NCI-H2196 treated with DMSO at 0.1 percent for 48 hours (cell line): ENCODE results near the gene ADAM19.
A peak's percentile ranks its signal among the peaks of the same experiment; 100 is the strongest.
"Not testable (repeated sequence)": the region's sequence is repeated elsewhere in the genome, so short reads cannot be mapped to it uniquely, and the experiment has no call there.

Source experiments
- DNase-seq: peaks from one replicate; lab custom pipeline; 2025; ENCODE audit not compliant: unreplicated experiment; lab: John Stamatoyannopoulos, UW

Gene ADAM19

DNA sequence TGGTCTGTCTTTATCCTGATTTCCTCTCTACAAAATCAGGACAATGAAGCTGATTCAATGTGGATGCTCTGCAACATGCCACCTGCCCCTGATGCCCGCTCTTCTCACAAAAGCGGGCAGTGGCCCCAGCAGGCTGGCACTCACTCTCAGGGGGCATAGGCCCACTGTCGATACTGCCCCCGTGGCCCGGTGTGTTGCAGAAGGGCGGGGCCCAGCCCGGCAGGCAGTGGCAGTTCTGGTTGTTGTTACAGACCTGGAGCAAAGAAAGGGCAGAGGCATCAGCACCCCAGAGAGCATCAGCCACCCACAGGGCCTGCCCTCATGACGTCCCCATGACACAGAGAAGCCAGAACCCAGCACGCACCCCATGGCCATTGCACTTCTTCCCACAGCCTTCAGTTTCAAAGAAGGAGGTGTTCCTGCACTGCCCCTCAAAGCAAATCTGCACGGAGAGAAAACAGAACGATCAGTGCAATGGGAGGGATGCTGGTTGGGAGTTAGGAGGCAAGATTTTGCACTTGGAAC, 84.0 kb downstream of the ADAM19 start:
- DNase-seq, result no peak

- DNase-seq, result no peak
Measured at GRCh38 chr5:157487358-157487757, 88.2 kb downstream of the ADAM19 start.

DNA sequence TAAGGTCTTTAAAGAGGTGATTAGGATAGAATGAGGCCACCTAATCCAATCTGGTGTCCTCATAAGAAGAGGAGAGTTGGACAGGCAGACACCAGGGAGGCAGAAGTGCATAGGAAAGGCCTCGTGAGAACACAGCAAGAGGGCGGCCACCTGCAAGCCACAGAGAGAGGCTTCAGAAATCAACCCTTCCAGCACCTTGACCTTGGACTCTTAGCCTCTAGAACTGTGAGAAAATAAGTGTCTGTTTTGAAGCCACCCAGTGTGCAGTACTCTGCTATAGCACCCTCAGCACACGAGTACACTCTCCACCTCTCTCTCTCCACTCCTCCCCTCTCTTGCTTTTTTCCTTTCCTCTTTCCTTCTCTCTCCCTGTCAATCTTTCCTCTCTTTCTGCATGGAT, 88.7 kb downstream of the ADAM19 start:
- DNase-seq, result no peak

- no peak for DNase-seq
Measured at GRCh38 chr5:157486221-157486681, 89.3 kb downstream of the ADAM19 start.

DNA sequence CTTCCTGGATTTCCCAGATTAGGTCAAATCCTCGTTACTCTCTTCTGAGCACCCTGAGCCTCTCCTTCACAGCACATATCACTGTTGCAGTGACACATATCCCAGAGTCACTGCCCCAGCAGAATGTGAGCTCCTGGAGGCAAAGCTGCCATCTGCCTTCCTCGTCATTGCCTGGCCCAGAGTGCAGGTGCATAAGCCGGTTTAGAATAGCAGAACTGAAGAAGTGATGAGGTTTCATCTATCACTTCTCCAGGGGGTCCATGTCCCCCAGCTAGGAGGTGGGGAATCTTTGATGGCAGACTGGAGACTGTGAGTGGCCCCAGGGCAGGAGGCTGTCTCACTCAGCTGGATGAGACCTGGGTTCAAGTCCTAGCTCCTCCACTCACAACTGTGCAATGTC, 89.8 kb downstream of the ADAM19 start:
- no peak for DNase-seq

DNA sequence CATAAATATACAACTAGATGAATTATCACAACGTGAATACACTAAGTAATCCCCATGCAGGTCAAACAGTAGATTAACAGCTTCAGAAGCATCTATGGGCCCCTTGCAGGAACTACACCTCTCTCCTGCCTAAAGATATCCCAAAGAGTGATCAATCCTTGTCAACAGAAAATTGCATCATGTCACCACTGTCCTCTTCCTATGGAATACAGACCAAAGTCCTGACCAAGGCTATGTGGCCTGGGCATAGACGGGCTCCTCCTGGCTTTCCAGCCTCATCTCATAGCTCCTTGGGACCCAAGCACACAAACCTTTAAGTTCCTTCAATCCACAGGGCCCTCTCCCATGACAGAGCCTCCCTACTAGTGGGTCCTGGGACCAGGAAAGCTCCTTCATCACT, 90.2 kb downstream of the ADAM19 start:
- DNase-seq, result no peak

DNA sequence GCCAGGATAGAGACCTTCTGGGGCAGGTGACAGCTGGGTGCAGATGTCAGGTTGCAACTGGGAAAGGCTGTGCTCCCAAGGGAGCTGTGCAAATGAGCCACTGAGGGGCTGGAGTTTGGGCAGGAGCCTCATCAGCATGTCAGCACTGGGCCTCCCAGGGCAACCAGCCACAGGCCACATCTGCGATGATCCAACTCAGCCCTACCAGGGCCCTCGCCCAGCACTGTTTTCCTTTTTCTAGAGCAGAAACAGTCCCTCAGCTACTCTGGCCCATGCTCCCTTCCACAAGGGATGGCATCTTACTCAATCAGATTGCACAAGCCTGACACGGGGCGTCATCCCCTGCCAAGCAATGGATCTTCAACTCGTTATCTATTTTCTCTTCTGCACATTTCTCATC, 90.8 kb downstream of the ADAM19 start:
- no peak for DNase-seq

GRCh38 chr5:157482702-157483101, 92.9 kb downstream of the ADAM19 start:
- DNase-seq, result not testable (repeated sequence)

DNA sequence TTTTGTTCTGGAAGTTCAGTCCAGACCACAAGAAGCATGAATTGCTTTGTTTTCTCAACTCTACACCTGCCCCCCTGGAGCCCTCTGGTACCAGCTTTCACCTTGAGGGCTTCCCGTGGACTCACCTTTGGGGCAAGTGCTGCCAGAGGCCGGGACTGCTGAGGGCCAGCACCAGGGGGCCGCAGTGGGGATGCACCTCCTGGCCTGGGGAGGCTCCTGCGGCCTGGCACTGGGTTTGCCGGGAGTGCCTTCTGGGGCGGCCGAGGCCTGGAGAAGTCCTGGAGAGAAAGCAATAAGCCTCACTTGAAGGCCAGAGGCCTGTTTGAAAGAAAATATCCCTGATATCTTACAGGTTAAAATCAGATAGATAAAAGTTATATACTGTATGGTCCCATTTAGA, 93.9 kb downstream of the ADAM19 start:
- DNase-seq, result no peak

GRCh38 chr5:157481265-157481664, 94.3 kb downstream of the ADAM19 start:
- DNase-seq, result no peak

- no peak for DNase-seq
Measured at GRCh38 chr5:157479612-157480510, 95.7 kb downstream of the ADAM19 start.

DNA sequence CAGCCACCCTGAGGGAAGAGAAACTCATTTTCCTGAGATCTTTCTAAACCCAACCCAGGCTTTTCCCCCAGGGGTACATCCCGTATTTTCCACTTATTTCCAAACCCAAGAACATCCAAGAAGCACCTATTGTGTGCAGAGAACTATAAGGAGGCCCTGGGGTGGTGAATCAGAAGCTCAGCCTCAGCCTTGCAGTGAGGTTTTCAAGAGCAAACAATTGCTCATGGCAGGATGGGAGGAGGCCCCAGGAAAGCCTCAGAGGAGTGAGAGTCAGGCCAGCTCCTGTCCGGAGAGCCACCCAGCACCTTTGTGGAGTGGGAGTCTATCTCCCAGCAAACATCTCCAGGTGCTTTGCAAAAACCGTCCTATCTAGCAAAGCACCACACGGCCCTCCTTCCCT, 96.4 kb downstream of the ADAM19 start:
- no peak for DNase-seq

GRCh38 chr5:157478726-157479125, 96.8 kb downstream of the ADAM19 start:
- no peak for DNase-seq

DNA sequence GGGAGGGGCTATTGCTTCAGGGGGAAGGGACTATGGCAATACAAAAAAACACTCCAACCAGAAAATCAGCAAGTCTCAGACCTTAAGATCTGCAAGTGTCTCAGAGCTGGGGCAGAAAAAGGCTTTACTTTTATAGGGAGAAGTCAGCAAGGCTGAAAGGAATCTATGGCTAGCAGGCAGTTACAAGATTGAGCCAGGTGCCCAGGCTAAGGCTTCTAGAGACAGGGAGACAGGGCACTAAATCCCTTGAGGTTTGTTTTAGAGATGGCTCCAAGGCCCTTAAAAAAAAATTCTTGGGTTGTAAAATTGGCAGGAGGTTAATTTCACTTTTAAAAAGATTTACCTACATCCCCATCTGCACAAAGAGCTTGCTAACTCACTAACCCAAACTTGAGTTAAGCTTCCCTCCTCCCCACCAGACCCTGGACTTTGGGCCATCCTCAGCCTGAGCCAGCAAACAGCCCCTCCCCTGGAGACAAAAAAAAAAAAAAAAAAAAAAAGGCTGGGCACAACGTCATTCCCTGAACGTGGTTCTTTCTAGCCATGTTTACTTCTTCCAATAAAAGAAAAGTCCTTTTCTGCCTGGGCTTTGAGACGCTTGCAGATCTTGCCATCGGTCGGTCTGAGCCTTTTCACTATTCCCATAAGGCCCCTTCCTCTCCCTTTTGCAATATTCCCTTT, 97.6 kb downstream of the ADAM19 start:
- no peak for DNase-seq

DNA sequence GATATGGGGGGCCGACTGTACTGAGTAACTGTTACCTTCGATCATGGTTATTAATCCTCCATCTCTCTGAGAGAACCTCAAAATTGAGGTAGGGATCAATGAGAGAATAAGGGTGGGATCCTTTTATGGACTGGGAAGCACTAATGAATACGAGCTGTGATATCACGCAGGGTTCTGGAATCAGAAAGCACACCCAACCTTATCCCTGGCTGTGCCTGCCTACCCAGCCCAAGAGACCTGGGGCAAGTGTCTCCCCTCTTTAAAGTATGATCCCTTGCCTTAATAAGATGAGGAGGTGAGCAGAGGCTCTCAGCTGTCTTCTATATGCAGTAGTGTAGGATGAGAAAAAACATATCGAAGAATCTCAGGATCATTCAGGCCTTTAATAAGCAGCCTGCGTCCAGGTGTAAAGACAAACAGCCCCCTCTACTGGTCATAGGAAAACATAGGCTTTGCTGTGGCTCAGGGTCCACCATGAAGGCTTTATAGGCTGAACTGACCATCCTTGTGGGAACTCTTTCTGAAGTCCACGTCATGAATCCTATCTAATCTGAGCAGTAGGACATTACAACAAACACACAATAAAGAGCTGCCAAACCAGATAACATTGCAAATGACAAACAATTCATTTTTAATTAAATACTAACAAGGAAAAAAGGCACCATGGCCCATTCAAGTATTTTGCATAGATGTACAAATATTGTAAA, 98.7 kb downstream of the ADAM19 start:
- peak; percentile 54 for DNase-seq

DNA sequence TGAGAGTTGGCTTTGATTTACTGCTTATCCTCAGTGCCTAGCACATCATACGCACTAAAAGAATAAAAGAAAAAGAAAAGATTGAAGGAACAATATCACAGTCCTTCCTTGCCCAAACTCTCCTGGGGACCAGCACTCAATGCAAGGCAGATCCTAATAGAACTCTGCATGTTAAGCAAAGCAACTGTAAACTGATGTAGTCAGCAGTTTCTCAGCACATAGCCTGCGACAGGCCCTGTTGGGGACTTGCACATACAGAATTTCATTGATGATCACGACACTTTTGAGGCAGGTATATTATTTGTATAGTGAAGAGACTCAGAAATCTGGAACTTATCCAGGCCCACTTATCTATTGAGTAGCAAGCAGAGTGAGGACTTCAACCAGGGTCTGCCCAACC, 100.1 kb downstream of the ADAM19 start:
- DNase-seq, result no peak

GRCh38 chr5:157473383-157474320, 101.9 kb downstream of the ADAM19 start:
- DNase-seq, result no peak

GRCh38 chr5:157471709-157472108, 103.9 kb downstream of the ADAM19 start:
- no peak for DNase-seq

GRCh38 chr5:157470631-157471030, 104.9 kb downstream of the ADAM19 start:
- no peak for DNase-seq

GRCh38 chr5:157469687-157470086, 105.9 kb downstream of the ADAM19 start:
- DNase-seq, result no peak
